Peyer's patch (tissue), 4 donors: ENCODE data around the gene PTRH1. TPM values are rescaled to one million over a fixed set of nuclear protein-coding genes. Genes with fewer than 3 reads are reported as not detected.

ENCODE experiments used
- DNase-seq, 3 donors: peaks; one replicate each; pipeline ENCODE4 v3.0.0-alpha.2; 2017 to 2019
- H3K27ac ChIP-seq, 4 donors: fragments of 200-600 bp; sonication (generic); one replicate each; pipeline ENCODE4 v1.5.1; 2016 to 2019
- H3K27me3 ChIP-seq, 2 donors: fragments of 200-600 bp; sonication (generic); one replicate each; pipeline ENCODE4 v1.5.1; 2019
- H3K36me3 ChIP-seq, 3 donors: fragments of 200-600 bp; sonication (generic); one replicate each; pipeline ENCODE4 v1.5.1; 2016 to 2019
- H3K4me1 ChIP-seq, 4 donors: fragments of 200-600 bp; sonication (generic); one replicate each; pipeline ENCODE4 v1.5.1; 2016 to 2019
- H3K4me3 ChIP-seq, 4 donors: fragments of 200-600 bp; sonication (generic); 1 replicate in 3 of 4; 2 replicates in 1 of 4; pipeline ENCODE4 v1.5.1; 2016 to 2019; ENCODE audit warnings: mild to moderate bottlenecking in 1 of 4
- H3K9me3 ChIP-seq, 4 donors: fragments of 200-600 bp; sonication (generic); one replicate each; pipeline ENCODE4 v1.5.1; 2016 to 2019; ENCODE audit warnings: mild to moderate bottlenecking in 1 of 4
- CTCF ChIP-seq, 6 experiments: fragments of 450-650 bp in 4 of 6; fragments of 200-600 bp in 2 of 6; sonication (generic) in 1 of 6; IDR thresholded peaks; one replicate each; pipeline ENCODE4 v1.5.1; 2017 to 2019; ENCODE audit warnings: antibody characterized with exemption in 6 of 6, mild to moderate bottlenecking in 3 of 6, moderate library complexity in 1 of 6
- POLR2A ChIP-seq, 2 donors: fragments of 450-650 bp; IDR thresholded peaks; one replicate each; pipeline ENCODE4 v1.5.1; 2017; ENCODE audit warnings: antibody characterized with exemption in 2 of 2, mild to moderate bottlenecking in 2 of 2, moderate library complexity in 2 of 2
- total RNA-seq, 4 donors: library from RNA; depleted of rRNA; stranded (reverse); fragments of >200 nt; gene quantifications; one replicate each; pipeline ENCODE4 v1.1.0, GENCODE V29; 2016

The PTRH1 gene
- total RNA-seq, 4 donors from 2014 or later: 5.2 to 14.9 (median 7.9) TPM; not detected in 1

GRCh38 chr9:127680846-127681245, 34.6 kb downstream of the PTRH1 start:
- H3K36me3 ChIP-seq: peaks cover 0 to 47% (median 0%) of the 10 kb centered on the region in 3 donors
- DNase-seq: no peak
- no peaks in the 10 kb centered on the region for H3K4me1 ChIP-seq
- no peak overlapping the region for H3K4me3 ChIP-seq
- no peak overlapping the region for H3K27ac ChIP-seq
- TF ChIP-seq POLR2A (IDR thresholded peaks at IDR 0.05): no peak
- TF ChIP-seq CTCF (IDR thresholded peaks at IDR 0.05): no peak
- H3K27me3 ChIP-seq: no peaks in the 10 kb centered on the region
- H3K9me3 ChIP-seq: no peaks in the 10 kb centered on the region

GRCh38 chr9:127680226-127680625, 35.2 kb downstream of the PTRH1 start:
- H3K27ac ChIP-seq: no peak overlapping the region
- TF ChIP-seq POLR2A (IDR thresholded peaks at IDR 0.05) (no peak), CTCF (IDR thresholded peaks at IDR 0.05) (no peak)
- no peak for DNase-seq
- no peaks in the 10 kb centered on the region for H3K27me3 ChIP-seq
- no peaks in the 10 kb centered on the region for H3K9me3 ChIP-seq
- no peak overlapping the region for H3K4me3 ChIP-seq
- H3K36me3 ChIP-seq: peaks cover 0 to 47% (median 0%) of the 10 kb centered on the region in 3 donors
- no peaks in the 10 kb centered on the region for H3K4me1 ChIP-seq

GRCh38 chr9:127679506-127679905, 36.0 kb downstream of the PTRH1 start:
- Histone ChIP-seq H3K4me3 (no peak overlapping the region), H3K4me1 (no peaks in the 10 kb centered on the region), H3K27me3 (no peaks in the 10 kb centered on the region), H3K36me3 (peaks cover 0 to 47% (median 0%) of the 10 kb centered on the region in 3 donors), H3K9me3 (no peaks in the 10 kb centered on the region), H3K27ac (no peak overlapping the region)
- no peak for DNase-seq
- TF ChIP-seq CTCF (IDR thresholded peaks at IDR 0.05) (no peak), POLR2A (IDR thresholded peaks at IDR 0.05) (no peak)

GRCh38 chr9:127676638-127677037, 38.8 kb downstream of the PTRH1 start:
- no peak overlapping the region for H3K27ac ChIP-seq
- DNase-seq: no peak
- H3K4me1 ChIP-seq: no peaks in the 10 kb centered on the region
- peaks cover 0 to 48% (median 0%) of the 10 kb centered on the region in 3 donors for H3K36me3 ChIP-seq
- no peaks in the 10 kb centered on the region for H3K27me3 ChIP-seq
- H3K4me3 ChIP-seq: no peak overlapping the region
- no peaks in the 10 kb centered on the region for H3K9me3 ChIP-seq
- no peak for TF ChIP-seq POLR2A (IDR thresholded peaks at IDR 0.05)
- no peak for TF ChIP-seq CTCF (IDR thresholded peaks at IDR 0.05)

- Histone ChIP-seq H3K36me3 (peaks cover 0 to 20% (median 0%) of the 10 kb centered on the region in 3 donors), H3K27ac (no peak overlapping the region), H3K27me3 (no peaks in the 10 kb centered on the region), H3K9me3 (no peaks in the 10 kb centered on the region), H3K4me1 (no peaks in the 10 kb centered on the region), H3K4me3 (no peak overlapping the region)
- no peak for DNase-seq
- TF ChIP-seq POLR2A (IDR thresholded peaks at IDR 0.05) (no peak), CTCF (IDR thresholded peaks at IDR 0.05) (no peak)
Observed at GRCh38 chr9:127673234-127673633, 42.2 kb downstream of the PTRH1 start.

- Histone ChIP-seq H3K9me3 (no peaks in the 10 kb centered on the region), H3K36me3 (peaks cover 0 to 8% (median 0%) of the 10 kb centered on the region in 3 donors), H3K27ac (peak overlapping the region in 1 of 4 donors; percentile 17), H3K4me1 (no peaks in the 10 kb centered on the region), H3K27me3 (no peaks in the 10 kb centered on the region), H3K4me3 (no peak overlapping the region)
- TF ChIP-seq POLR2A (IDR thresholded peaks at IDR 0.05) (no peak), CTCF (IDR thresholded peaks at IDR 0.05) (no peak)
- DNase-seq: no peak
Observed at GRCh38 chr9:127667906-127668305, 47.6 kb downstream of the PTRH1 start.
